ENCODE results near the gene INTS2. TPM values are rescaled to one million over a fixed set of nuclear protein-coding genes. Genes with fewer than 3 reads are reported as not detected.
"Not testable (repeated sequence)": the region's sequence is repeated elsewhere in the genome, so short reads cannot be mapped to it uniquely, and the experiment has no call there.

INTS2 gene
- total RNA-seq, 1 donor from 2014 or later, result 13.3 TPM

DNA sequence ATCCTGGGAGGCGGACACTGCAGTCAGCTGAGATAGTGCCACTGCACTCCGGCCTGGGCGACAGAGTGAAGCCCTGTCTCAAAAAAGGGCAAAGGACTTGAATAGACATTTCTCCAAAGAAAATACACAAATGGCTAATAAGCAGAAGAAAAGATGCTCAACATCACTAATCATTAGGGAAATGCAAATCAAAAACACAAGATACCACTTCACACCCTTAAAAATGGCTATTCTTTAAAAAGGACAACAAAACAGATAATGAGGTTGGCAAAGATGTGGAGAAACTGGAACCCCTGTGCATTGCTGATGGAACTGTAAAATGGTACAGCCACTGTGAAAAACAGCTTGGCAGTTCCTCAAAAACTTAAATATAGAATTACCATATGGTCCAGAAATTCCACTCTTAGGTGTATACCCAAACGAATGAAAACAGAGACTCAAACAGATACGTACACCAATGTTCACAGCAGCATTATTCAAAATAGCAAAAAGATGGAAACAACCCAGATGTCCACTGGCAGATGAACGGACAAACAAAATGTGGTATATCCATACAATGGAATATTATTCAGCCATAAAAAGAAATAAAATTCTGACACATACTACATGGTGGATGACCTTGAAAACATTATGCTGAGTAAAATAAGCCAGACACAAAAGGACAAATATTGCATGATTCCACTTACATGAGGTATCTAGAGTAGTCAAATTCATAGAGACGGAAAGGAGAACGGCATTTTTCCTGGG lies 100.0 kb downstream of the INTS2 start:
- H3K4me3 ChIP-seq (ENCODE audit: low read depth, low read length), result no peak overlapping the region
- H3K27me3 ChIP-seq (ENCODE audit: control insufficient read depth, insufficient read depth, low read length), result no peaks in the 10 kb centered on the region
- H3K36me3 ChIP-seq (ENCODE audit: control insufficient read depth, insufficient read depth, low read length), result no peaks in the 10 kb centered on the region
- DNase-seq (ENCODE audit: low read depth), result no peak
- TF ChIP-seq, protein P1, sequence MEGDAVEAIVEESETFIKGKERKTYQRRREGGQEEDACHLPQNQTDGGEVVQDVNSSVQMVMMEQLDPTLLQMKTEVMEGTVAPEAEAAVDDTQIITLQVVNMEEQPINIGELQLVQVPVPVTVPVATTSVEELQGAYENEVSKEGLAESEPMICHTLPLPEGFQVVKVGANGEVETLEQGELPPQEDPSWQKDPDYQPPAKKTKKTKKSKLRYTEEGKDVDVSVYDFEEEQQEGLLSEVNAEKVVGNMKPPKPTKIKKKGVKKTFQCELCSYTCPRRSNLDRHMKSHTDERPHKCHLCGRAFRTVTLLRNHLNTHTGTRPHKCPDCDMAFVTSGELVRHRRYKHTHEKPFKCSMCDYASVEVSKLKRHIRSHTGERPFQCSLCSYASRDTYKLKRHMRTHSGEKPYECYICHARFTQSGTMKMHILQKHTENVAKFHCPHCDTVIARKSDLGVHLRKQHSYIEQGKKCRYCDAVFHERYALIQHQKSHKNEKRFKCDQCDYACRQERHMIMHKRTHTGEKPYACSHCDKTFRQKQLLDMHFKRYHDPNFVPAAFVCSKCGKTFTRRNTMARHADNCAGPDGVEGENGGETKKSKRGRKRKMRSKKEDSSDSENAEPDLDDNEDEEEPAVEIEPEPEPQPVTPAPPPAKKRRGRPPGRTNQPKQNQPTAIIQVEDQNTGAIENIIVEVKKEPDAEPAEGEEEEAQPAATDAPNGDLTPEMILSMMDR (IDR thresholded peaks at IDR 0.05; ENCODE audit: insufficient read depth, low read length, poor library complexity, severe bottlenecking), result no peak

DNA sequence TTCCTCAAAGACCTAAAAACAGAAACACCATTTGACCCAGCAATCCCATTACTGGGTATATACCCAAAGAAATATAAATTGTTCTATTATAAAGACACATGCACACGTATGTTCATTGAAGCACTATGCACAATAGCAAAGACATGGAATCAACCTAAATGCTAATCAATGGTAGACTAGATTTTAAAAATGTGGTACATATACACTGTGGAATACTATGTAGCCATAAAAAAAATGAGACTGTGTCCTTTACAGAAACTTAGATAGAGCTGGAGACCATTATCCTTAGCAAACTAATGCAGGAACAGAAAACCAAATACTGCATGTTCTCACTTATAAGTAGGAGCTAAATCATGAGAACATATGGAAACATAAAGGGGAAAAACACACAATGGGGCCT lies 100.9 kb downstream of the INTS2 start:
- not testable (repeated sequence) for H3K36me3 ChIP-seq (ENCODE audit: control insufficient read depth, insufficient read depth, low read length); DNase-seq (ENCODE audit: low read depth); H3K4me3 ChIP-seq (ENCODE audit: low read depth, low read length); H3K27me3 ChIP-seq (ENCODE audit: control insufficient read depth, insufficient read depth, low read length)

DNA sequence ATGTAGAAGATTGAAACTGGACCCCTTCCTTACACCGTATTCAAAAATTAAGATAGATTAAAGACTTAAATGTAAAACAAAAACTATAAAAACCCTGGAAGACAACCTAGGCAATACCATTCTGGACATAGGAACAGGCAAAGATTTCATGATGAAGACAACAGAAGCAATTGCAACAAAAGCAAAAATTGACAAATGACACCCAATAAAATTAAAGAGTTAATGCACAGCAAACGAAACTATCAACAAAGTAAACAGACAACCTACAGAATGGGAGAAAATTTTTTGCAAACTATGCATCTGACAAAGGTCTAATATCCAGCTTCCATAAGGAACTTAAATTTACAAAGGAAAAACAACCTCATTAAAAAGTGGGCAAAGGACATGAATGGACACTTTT lies 101.6 kb downstream of the INTS2 start:
- DNase-seq (ENCODE audit: low read depth); H3K27me3 ChIP-seq (ENCODE audit: control insufficient read depth, insufficient read depth, low read length); H3K4me3 ChIP-seq (ENCODE audit: low read depth, low read length); H3K36me3 ChIP-seq (ENCODE audit: control insufficient read depth, insufficient read depth, low read length): not testable (repeated sequence)

DNA sequence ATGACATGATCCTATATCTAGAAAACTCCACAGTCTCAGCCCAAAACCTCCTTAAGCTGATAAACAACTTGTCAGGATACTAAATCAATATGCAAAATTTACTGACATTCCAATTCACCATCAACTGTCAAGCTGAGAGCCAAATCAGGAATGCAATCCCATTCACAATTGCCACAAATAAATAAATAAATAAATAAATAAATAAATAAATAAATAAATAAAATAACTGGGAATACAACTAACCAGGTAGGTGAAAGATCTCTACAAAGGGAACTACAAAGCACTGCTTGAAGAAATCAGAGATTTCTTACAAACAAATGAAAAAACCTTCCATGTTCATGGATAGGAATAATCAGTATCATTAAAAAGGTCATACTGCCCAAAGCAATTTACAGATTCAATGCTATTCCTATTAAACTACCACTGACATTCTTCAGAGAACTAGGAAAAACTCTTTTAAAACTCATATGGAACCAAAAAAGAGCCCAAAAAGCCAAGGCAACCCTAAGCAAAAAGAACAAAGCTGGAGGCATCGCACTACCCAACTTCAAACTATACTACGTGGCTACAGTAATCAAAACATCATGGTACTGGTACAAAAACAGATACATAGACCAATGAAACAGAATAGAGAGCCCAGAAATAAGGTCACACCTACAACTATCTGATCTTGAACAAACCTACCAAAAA lies 102.2 kb downstream of the INTS2 start:
- no peak for DNase-seq (ENCODE audit: low read depth)
- TF ChIP-seq, protein P1 (IDR thresholded peaks at IDR 0.05; ENCODE audit: insufficient read depth, low read length, poor library complexity, severe bottlenecking), result no peak
- no peak overlapping the region for H3K4me3 ChIP-seq (ENCODE audit: low read depth, low read length)
- H3K36me3 ChIP-seq (ENCODE audit: control insufficient read depth, insufficient read depth, low read length), result no peaks in the 10 kb centered on the region
- no peaks in the 10 kb centered on the region for H3K27me3 ChIP-seq (ENCODE audit: control insufficient read depth, insufficient read depth, low read length)

DNA sequence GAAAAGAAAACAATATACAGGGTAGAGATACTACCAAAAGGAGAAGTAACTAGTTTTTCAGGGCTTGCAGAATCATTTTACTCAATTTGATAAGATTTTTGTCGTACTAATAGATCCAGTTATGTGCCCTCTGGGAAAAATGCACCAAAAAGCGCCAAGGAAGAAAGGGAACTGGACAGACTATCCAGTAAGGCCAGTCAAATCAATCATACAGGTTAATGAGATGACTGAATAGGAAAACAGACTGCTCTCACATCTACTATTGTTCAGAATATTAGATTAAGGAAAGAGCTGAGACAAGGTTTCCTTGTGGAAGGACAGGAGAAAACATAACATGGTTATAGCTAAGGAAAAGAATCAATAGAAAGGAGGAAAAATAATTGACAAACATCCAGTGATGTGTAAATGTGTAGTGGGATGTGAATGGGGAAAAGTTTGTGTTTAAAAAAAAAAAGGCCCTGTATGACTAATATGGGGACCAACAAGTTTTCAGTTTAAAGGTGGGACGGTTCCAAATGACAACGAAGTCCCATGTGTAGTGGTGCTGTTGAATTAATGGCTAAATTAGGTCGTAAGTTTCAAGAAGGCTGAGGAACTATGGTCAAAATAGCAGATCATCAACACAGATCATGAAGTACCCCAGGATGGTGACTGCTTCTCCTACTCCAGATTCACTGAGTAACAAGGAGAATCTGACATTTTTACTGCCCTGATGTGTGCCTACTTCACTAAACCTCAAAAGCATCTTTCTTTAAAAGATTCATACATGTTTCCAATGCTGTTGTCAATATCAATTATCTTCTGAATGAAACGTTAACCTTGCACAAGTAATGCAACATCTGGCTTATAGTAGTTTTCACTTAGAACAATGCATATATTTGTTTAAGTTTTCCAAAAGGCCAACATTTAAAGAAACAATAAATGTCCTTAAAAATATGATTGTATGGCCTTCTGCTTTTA lies 105.2 kb downstream of the INTS2 start:
- Histone ChIP-seq H3K36me3 (ENCODE audit: control insufficient read depth, insufficient read depth, low read length) (no peaks in the 10 kb centered on the region), H3K4me3 (ENCODE audit: low read depth, low read length) (no peak overlapping the region), H3K27me3 (ENCODE audit: control insufficient read depth, insufficient read depth, low read length) (no peaks in the 10 kb centered on the region)
- no peak for DNase-seq (ENCODE audit: low read depth)
- TF ChIP-seq, protein P1 (IDR thresholded peaks at IDR 0.05; ENCODE audit: insufficient read depth, low read length, poor library complexity, severe bottlenecking), result no peak

DNA sequence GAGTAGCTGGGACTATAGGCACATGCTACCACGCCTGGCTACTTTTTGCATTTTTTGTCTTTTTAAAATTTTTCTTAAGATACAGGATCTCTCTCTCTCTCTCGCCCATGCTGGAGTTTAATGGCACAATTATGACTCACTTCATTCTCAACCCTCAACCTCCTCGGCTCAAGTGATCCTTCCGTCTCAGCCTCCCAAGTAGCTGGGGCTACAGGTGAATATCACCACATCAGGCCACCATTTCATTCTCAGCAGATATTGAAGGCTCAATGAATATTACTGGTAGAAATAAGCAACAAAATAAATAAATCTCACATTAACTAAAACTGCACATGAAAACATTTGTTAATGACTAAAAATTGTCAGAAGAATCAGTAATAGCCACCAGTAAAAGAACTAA lies 106.1 kb downstream of the INTS2 start:
- TF ChIP-seq, protein P1 (IDR thresholded peaks at IDR 0.05; ENCODE audit: insufficient read depth, low read length, poor library complexity, severe bottlenecking), result no peak
- DNase-seq (ENCODE audit: low read depth), result no peak
- Histone ChIP-seq H3K27me3 (ENCODE audit: control insufficient read depth, insufficient read depth, low read length) (no peaks in the 10 kb centered on the region), H3K4me3 (ENCODE audit: low read depth, low read length) (no peak overlapping the region), H3K36me3 (ENCODE audit: control insufficient read depth, insufficient read depth, low read length) (no peaks in the 10 kb centered on the region)

DNA sequence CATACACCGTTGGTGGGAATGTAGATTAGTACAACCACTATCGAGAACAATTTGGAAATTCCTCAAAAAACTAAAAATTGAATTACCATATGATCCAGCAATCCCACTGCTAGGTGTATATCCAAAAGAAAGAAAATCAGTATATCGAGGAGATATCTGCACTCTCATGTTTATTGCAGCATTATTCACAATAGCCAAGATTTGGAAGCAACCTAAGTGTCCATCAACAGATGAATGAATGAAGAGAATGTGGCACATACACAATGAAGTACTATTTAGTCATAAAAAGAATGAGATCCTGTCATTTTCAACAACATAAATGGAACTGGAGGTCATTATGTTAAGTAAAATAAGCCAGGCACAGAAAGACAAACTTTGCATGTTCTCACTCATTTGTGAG lies 108.5 kb downstream of the INTS2 start:
- H3K4me3 ChIP-seq (ENCODE audit: low read depth, low read length); H3K36me3 ChIP-seq (ENCODE audit: control insufficient read depth, insufficient read depth, low read length); H3K27me3 ChIP-seq (ENCODE audit: control insufficient read depth, insufficient read depth, low read length); DNase-seq (ENCODE audit: low read depth): not testable (repeated sequence)
